Osteoblast (primary cell): ENCODE data around the gene CST7. TPM values are rescaled to one million over a fixed set of nuclear protein-coding genes. Genes with fewer than 3 reads are reported as not detected.

Experiments
- DNase-seq: peaks from one replicate; pipeline ENCODE4 v3.0.0; 2011; ENCODE audit warnings: low spot score, mixed read lengths; ENCODE audit not compliant: insufficient read length; ENCODE audit errors: missing footprints
- H2AFZ ChIP-seq: 2 replicates; pipeline ENCODE4 v1.6.0; 2011; ENCODE audit warnings: mild to moderate bottlenecking, low read length
- H3K27ac ChIP-seq: 2 replicates; pipeline ENCODE4 v1.5.1; 2011; ENCODE audit warnings: mild to moderate bottlenecking, low read depth, low read length, moderate library complexity
- H3K27me3 ChIP-seq: 2 replicates; pipeline ENCODE4 v1.6.0; 2012; ENCODE audit warnings: mild to moderate bottlenecking, control low read depth, inconsistent platforms, low read length, moderate library complexity; ENCODE audit not compliant: insufficient read depth
- H3K36me3 ChIP-seq: 2 replicates; pipeline ENCODE4 v1.5.1; 2011; ENCODE audit warnings: mild to moderate bottlenecking, low read length, control low read depth, moderate library complexity; ENCODE audit not compliant: insufficient read depth
- H3K4me1 ChIP-seq: 2 replicates; pipeline ENCODE4 v1.5.1; 2011; ENCODE audit warnings: mild to moderate bottlenecking, low read length, control low read depth, moderate library complexity; ENCODE audit not compliant: insufficient read depth
- H3K4me2 ChIP-seq: 2 replicates; pipeline ENCODE4 v1.6.0; 2011; ENCODE audit warnings: mild to moderate bottlenecking, low read length; ENCODE audit not compliant: insufficient read depth
- H3K4me3 ChIP-seq: fragments of 200-600 bp; sonication (generic); 3 replicates; pipeline ENCODE4 v1.5.1; 2012; ENCODE audit warnings: mild to moderate bottlenecking, low read length, inconsistent platforms; ENCODE audit not compliant: insufficient read depth
- H3K79me2 ChIP-seq: 2 replicates; pipeline ENCODE4 v1.6.0; 2012; ENCODE audit warnings: mild to moderate bottlenecking, low read length, control low read depth, inconsistent platforms; ENCODE audit not compliant: insufficient read depth
- H3K9me3 ChIP-seq: 2 replicates; pipeline ENCODE4 v1.5.1; 2011; ENCODE audit warnings: low read depth, low read length, control low read depth
- H4K20me1 ChIP-seq: 2 replicates; pipeline ENCODE4 v1.6.0; 2012; ENCODE audit warnings: mild to moderate bottlenecking, low read length, control low read depth; ENCODE audit not compliant: insufficient read depth
- CTCF ChIP-seq: IDR thresholded peaks from 2 replicates; pipeline ENCODE4 v1.5.1; 2011; ENCODE audit warnings: mild to moderate bottlenecking, low read depth, low read length, moderate library complexity; ENCODE audit errors: extremely low read depth
- small RNA-seq: library from RNA; depleted of rRNA; stranded (forward); fragments of <200 nt; gene quantifications from one replicate; pipeline ENCODE3, GENCODE V24; 2012
- total RNA-seq: library from RNA; depleted of rRNA; stranded (reverse); fragments of >200 nt; gene quantifications from 2 replicates; pipeline ENCODE4 v1.2.3, GENCODE V29; 2012

The CST7 gene
- total RNA-seq, 1 donor, result not detected

- TF ChIP-seq CTCF, result no peak
- no peaks in the 10 kb centered on the region for H3K36me3 ChIP-seq
- H3K27me3 ChIP-seq, result no peaks in the 10 kb centered on the region
- no peaks in the 10 kb centered on the region for H3K4me1 ChIP-seq
- DNase-seq, result no peak
- H3K79me2 ChIP-seq, result no peaks in the 10 kb centered on the region
- H3K4me3 ChIP-seq, result no peak overlapping the region
- H4K20me1 ChIP-seq, result no peaks in the 10 kb centered on the region
- H3K4me2 ChIP-seq, result no peak overlapping the region
- no peak overlapping the region for H2AFZ ChIP-seq
- H3K27ac ChIP-seq, result no peak overlapping the region
- no peaks in the 10 kb centered on the region for H3K9me3 ChIP-seq
These were observed 58.6 kb downstream of the CST7 start for GRCh38 chr20:25007491-25008305.

GRCh38 chr20:25008388-25009217 lies 59.5 kb downstream of the CST7 start:
- Histone ChIP-seq H3K4me2 (no peak overlapping the region), H3K36me3 (no peaks in the 10 kb centered on the region), H3K4me1 (no peaks in the 10 kb centered on the region), H3K79me2 (no peaks in the 10 kb centered on the region), H3K4me3 (no peak overlapping the region), H2AFZ (no peak overlapping the region), H3K27me3 (no peaks in the 10 kb centered on the region), H3K27ac (no peak overlapping the region), H3K9me3 (no peaks in the 10 kb centered on the region), H4K20me1 (no peaks in the 10 kb centered on the region)
- no peak for TF ChIP-seq CTCF
- no peak for DNase-seq

Small RNA genes lying within 50 kb of the gene (small RNA-seq; reads per million reads assigned to genes)
- not detected for gene RNU6-1257P

Other genes starting within 250 kb of the CST7 start
- 69.2 and 70.2 TPM in 2 replicates for gene APMAP, start 43.5 kb downstream of the CST7 start, total RNA-seq
- gene ACSS1, start 108.9 kb downstream of the CST7 start, total RNA-seq, result 1.4 and 2.1 TPM in 2 replicates
- gene VSX1, start 132.9 kb downstream of the CST7 start, total RNA-seq, result not detected in 2 replicates
- 50.7 and 55.1 TPM in 2 replicates for gene ENTPD6, start 246.4 kb downstream of the CST7 start, total RNA-seq